ENCODE measurements around the gene PSIP1.

DNA sequence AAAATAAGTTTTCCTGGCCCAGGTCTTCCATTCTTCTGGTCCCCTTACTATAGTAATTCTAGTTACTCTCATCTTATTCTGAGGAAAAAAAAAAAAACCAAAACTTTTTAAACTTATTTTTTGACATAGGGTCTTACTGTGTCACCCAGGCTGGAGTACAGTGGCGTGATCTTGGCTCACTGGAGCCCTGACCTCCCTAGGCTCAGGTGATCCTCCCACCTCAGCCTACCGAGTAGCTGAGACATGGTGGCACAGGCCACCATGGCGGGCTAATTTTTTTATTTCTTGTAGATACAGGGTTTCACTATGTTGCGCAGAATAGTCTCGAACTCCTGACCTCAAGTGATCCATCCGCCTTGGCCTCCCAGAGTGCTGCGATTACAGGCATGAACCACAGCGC lies 49.7 kb downstream of the PSIP1 start:
- TF ChIP-seq, protein P1, sequence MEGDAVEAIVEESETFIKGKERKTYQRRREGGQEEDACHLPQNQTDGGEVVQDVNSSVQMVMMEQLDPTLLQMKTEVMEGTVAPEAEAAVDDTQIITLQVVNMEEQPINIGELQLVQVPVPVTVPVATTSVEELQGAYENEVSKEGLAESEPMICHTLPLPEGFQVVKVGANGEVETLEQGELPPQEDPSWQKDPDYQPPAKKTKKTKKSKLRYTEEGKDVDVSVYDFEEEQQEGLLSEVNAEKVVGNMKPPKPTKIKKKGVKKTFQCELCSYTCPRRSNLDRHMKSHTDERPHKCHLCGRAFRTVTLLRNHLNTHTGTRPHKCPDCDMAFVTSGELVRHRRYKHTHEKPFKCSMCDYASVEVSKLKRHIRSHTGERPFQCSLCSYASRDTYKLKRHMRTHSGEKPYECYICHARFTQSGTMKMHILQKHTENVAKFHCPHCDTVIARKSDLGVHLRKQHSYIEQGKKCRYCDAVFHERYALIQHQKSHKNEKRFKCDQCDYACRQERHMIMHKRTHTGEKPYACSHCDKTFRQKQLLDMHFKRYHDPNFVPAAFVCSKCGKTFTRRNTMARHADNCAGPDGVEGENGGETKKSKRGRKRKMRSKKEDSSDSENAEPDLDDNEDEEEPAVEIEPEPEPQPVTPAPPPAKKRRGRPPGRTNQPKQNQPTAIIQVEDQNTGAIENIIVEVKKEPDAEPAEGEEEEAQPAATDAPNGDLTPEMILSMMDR (IDR thresholded peaks at IDR 0.05; ENCODE audit: poor library complexity), result no peak
- TF ChIP-seq EZH2phosphoT487 (IDR thresholded peaks at IDR 0.05; ENCODE audit: low read depth, severe bottlenecking, unreplicated experiment) (no peak), EZH2 (IDR thresholded peaks at IDR 0.05; ENCODE audit: borderline replicate concordance) (no peak)
